ENCODE data around the gene GPR27.

- TF ChIP-seq EZH2 (IDR thresholded peaks at IDR 0.05): no peak
- TF ChIP-seq CTCF (IDR thresholded peaks at IDR 0.05): no peak
- TF ChIP-seq EZH2phosphoT487 (IDR thresholded peaks at IDR 0.05): no peak
Measured at GRCh38 chr3:71742621-71743020, 11.0 kb upstream of the GPR27 start.
